ENCODE measurements around the gene KRTAP2-4.
"Not testable (repeated sequence)": the region's sequence is repeated elsewhere in the genome, so short reads cannot be mapped to it uniquely, and the experiment has no call there.

The KRTAP2-4 gene

DNA sequence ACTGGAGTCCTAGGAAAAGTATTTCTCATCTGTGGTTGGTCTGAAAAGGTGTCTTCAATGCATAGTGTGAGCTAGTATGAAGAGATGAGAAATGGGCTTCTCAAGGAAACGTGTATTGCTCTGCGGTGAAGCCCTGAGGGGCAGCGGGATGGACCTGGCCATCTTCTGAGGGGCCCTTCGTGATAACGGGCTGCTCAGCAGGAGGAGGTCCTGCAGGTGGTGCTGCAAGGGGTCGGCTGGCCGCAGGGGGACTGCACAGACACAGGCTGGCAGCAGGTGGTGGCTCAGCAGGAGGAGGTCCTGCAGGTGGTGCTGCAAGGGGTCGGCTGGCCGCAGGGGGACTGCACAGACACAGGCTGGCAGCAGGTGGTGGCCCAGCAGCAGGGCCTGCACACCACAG lies 11.1 kb downstream of the KRTAP2-4 start:
- H3K36me3 ChIP-seq (ENCODE audit: control insufficient read depth, insufficient read depth, low read length); H3K4me1 ChIP-seq (ENCODE audit: control insufficient read depth, insufficient read depth, low read length); H3K27ac ChIP-seq (ENCODE audit: low read depth, low read length); H3K9ac ChIP-seq (ENCODE audit: low read depth, low read length); H3K4me3 ChIP-seq (ENCODE audit: low read depth, low read length); H3K27me3 ChIP-seq (ENCODE audit: control insufficient read depth, insufficient read depth, low read length); H3K9me3 ChIP-seq (ENCODE audit: control insufficient read depth, insufficient read depth, low read length): not testable (repeated sequence)

GRCh38 chr17:41054025-41054424 lies 11.7 kb downstream of the KRTAP2-4 start:
- no peaks in the 10 kb centered on the region for H3K27me3 ChIP-seq (ENCODE audit: control insufficient read depth, insufficient read depth, low read length)
- H3K9me3 ChIP-seq (ENCODE audit: control insufficient read depth, insufficient read depth, low read length) = no peaks in the 10 kb centered on the region
- H3K9ac ChIP-seq (ENCODE audit: low read depth, low read length) = no peak overlapping the region
- no peak overlapping the region for H3K4me3 ChIP-seq (ENCODE audit: low read depth, low read length)
- no peaks in the 10 kb centered on the region for H3K36me3 ChIP-seq (ENCODE audit: control insufficient read depth, insufficient read depth, low read length)
- no peaks in the 10 kb centered on the region for H3K4me1 ChIP-seq (ENCODE audit: control insufficient read depth, insufficient read depth, low read length)
- H3K27ac ChIP-seq (ENCODE audit: low read depth, low read length) = no peak overlapping the region

DNA sequence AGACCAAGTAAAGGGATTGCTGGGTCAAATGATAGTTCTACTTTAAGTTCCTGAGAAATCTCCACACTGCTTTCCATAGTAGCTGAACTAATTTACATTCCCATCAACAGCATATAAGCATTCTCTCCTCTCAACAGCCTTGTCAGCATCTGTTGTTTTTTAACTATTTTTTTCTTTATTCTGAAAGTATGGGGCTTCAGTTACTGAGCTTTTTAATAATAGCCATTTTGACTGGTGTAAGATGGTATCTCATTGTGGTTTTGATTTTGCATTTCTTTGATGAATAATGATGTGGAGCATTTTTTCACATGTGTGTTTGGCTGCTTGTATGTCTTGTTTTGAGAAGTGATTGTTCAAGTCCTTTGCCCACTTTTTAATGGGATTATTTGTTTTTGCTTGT lies 13.1 kb downstream of the KRTAP2-4 start:
- no peak overlapping the region for H3K9ac ChIP-seq (ENCODE audit: low read depth, low read length)
- 0 out of 2 replicates have a peak, but pooled peaks cover 5% of the 10 kb centered on the region for H3K4me1 ChIP-seq (ENCODE audit: control insufficient read depth, insufficient read depth, low read length)

DNA sequence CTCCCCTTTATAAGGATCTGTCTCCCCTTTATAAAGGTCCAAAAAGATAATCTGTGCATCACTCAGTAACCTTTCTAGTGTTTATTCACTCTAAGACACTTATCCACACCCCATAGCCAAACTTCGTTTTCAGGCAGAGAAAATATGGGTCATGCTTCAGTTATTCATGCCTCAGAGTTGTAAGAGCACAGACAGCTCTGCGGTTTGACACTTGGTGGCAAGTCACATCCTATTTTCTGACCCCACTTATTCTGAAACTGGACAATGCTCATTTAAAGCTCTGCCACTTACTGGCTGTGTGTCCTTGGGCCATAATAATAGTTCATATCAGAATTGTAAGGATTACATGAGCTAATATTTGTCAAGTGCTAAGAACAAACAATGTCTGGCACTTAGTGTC lies 16.6 kb downstream of the KRTAP2-4 start:
- Histone ChIP-seq H3K9ac (ENCODE audit: low read depth, low read length) (no peak overlapping the region), H3K4me1 (ENCODE audit: control insufficient read depth, insufficient read depth, low read length) (0 out of 2 replicates have a peak, but pooled peaks cover 5% of the 10 kb centered on the region), H3K9me3 (ENCODE audit: control insufficient read depth, insufficient read depth, low read length) (no peaks in the 10 kb centered on the region), H3K27ac (ENCODE audit: low read depth, low read length) (no peak overlapping the region), H3K36me3 (ENCODE audit: control insufficient read depth, insufficient read depth, low read length) (no peaks in the 10 kb centered on the region), H3K27me3 (ENCODE audit: control insufficient read depth, insufficient read depth, low read length) (no peaks in the 10 kb centered on the region), H3K4me3 (ENCODE audit: low read depth, low read length) (no peak overlapping the region)

More for the DNA sequence above, 13.1 kb downstream of the KRTAP2-4 start:
- no peak overlapping the region for H3K4me3 ChIP-seq (ENCODE audit: low read depth, low read length)
- no peaks in the 10 kb centered on the region for H3K27me3 ChIP-seq (ENCODE audit: control insufficient read depth, insufficient read depth, low read length)
- no peaks in the 10 kb centered on the region for H3K9me3 ChIP-seq (ENCODE audit: control insufficient read depth, insufficient read depth, low read length)
- no peak overlapping the region for H3K27ac ChIP-seq (ENCODE audit: low read depth, low read length)
- no peaks in the 10 kb centered on the region for H3K36me3 ChIP-seq (ENCODE audit: control insufficient read depth, insufficient read depth, low read length)

- H3K9me3 ChIP-seq (ENCODE audit: control insufficient read depth, insufficient read depth, low read length) = no peaks in the 10 kb centered on the region
- no peaks in the 10 kb centered on the region for H3K27me3 ChIP-seq (ENCODE audit: control insufficient read depth, insufficient read depth, low read length)
- 0 out of 2 replicates have a peak, but pooled peaks cover 5% of the 10 kb centered on the region for H3K4me1 ChIP-seq (ENCODE audit: control insufficient read depth, insufficient read depth, low read length)
- H3K36me3 ChIP-seq (ENCODE audit: control insufficient read depth, insufficient read depth, low read length) = no peaks in the 10 kb centered on the region
- H3K27ac ChIP-seq (ENCODE audit: low read depth, low read length) = no peak overlapping the region
- no peak overlapping the region for H3K4me3 ChIP-seq (ENCODE audit: low read depth, low read length)
- no peak overlapping the region for H3K9ac ChIP-seq (ENCODE audit: low read depth, low read length)
Measured at GRCh38 chr17:41048441-41048840, 17.2 kb downstream of the KRTAP2-4 start.

DNA sequence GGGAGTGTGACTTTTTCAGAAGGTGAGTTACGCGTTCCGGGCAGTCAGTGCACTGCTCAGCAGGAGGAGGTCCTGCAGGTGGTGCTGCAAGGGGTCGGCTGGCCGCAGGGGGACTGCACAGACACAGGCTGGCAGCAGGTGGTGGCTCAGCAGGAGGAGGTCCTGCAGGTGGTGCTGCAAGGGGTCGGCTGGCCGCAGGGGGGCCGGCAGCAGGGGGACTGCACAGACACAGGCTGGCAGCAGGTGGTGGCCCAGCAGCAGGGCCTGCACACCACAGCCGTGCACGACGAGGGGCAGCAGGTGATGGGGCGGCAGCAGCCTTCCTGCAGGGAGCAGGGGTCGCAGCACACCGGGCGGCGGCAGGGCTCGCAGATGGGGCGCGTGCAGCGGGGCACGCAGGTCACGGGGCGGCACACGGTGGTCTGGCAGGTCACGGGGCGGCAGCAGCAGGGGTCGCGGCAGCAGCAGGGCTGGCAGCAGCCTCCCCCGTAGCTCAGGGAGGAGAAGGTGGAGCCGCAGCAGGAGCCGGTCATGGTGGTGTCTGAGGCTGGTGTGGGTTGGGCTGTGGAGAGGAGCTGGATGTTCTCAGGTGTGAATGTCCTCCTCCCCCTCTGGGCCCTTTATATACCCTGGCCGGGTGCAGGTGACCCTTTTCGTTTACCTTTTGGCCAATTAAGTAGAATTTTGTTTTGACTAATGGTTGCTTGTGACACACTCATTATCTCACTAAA lies 18.8 kb downstream of the KRTAP2-4 start, which contains the start of gene KRTAP2-1:
TSS of gene KRTAP2-1 (minus strand) at position 582 of the 731 bp plus-strand sequence. CDS start at position 533, 49 bp downstream.
- not testable (repeated sequence) for H3K9ac ChIP-seq (ENCODE audit: low read depth, low read length); H3K4me3 ChIP-seq (ENCODE audit: low read depth, low read length); H3K4me1 ChIP-seq (ENCODE audit: control insufficient read depth, insufficient read depth, low read length); H3K27ac ChIP-seq (ENCODE audit: low read depth, low read length); H3K36me3 ChIP-seq (ENCODE audit: control insufficient read depth, insufficient read depth, low read length); H3K27me3 ChIP-seq (ENCODE audit: control insufficient read depth, insufficient read depth, low read length); H3K9me3 ChIP-seq (ENCODE audit: control insufficient read depth, insufficient read depth, low read length)

DNA sequence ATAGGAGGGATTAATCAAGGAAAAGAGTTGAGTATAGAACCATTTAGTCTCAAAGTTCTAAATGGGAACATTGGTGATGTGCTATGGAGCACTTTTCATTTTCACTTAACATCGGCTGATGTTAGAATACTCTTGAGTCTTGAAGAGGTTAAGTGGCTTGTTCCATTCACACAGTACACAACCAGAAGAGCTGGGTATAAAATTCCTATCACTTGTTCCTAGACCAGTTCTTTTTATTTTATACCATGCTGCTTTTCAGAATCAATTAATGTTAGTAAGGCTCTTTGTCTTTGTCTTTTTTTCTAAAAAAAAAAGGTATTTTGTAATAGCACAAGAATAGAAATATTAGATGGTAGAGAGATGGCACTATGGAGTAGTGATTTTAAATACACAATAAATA lies 22.7 kb downstream of the KRTAP2-4 start:
- Histone ChIP-seq H3K27me3 (ENCODE audit: control insufficient read depth, insufficient read depth, low read length) (no peaks in the 10 kb centered on the region), H3K27ac (ENCODE audit: low read depth, low read length) (no peak overlapping the region), H3K9me3 (ENCODE audit: control insufficient read depth, insufficient read depth, low read length) (no peaks in the 10 kb centered on the region), H3K36me3 (ENCODE audit: control insufficient read depth, insufficient read depth, low read length) (no peaks in the 10 kb centered on the region), H3K9ac (ENCODE audit: low read depth, low read length) (no peak overlapping the region), H3K4me3 (ENCODE audit: low read depth, low read length) (no peak overlapping the region), H3K4me1 (ENCODE audit: control insufficient read depth, insufficient read depth, low read length) (peaks cover 13% of the 10 kb centered on the region)

- H3K36me3 ChIP-seq (ENCODE audit: control insufficient read depth, insufficient read depth, low read length); H3K27me3 ChIP-seq (ENCODE audit: control insufficient read depth, insufficient read depth, low read length); H3K9me3 ChIP-seq (ENCODE audit: control insufficient read depth, insufficient read depth, low read length); H3K4me3 ChIP-seq (ENCODE audit: low read depth, low read length); H3K27ac ChIP-seq (ENCODE audit: low read depth, low read length); H3K9ac ChIP-seq (ENCODE audit: low read depth, low read length): not testable (repeated sequence)
- H3K4me1 ChIP-seq (ENCODE audit: control insufficient read depth, insufficient read depth, low read length) = peaks cover 24% of the 10 kb centered on the region
Measured at GRCh38 chr17:41040783-41041571, 24.7 kb downstream of the KRTAP2-4 start, which contains the start of gene KRTAP1-1. TSS of gene KRTAP1-1 (minus strand) at chr17:41041450. CDS start at chr17:41041397, 53 bp downstream.

GRCh38 chr17:41037853-41038350 lies 27.8 kb downstream of the KRTAP2-4 start:
- Histone ChIP-seq H3K4me1 (ENCODE audit: control insufficient read depth, insufficient read depth, low read length) (peaks cover 26% of the 10 kb centered on the region), H3K4me3 (ENCODE audit: low read depth, low read length) (no peak overlapping the region), H3K36me3 (ENCODE audit: control insufficient read depth, insufficient read depth, low read length) (no peaks in the 10 kb centered on the region), H3K9me3 (ENCODE audit: control insufficient read depth, insufficient read depth, low read length) (no peaks in the 10 kb centered on the region), H3K27ac (ENCODE audit: low read depth, low read length) (no peak overlapping the region), H3K27me3 (ENCODE audit: control insufficient read depth, insufficient read depth, low read length) (no peaks in the 10 kb centered on the region), H3K9ac (ENCODE audit: low read depth, low read length) (no peak overlapping the region)

DNA sequence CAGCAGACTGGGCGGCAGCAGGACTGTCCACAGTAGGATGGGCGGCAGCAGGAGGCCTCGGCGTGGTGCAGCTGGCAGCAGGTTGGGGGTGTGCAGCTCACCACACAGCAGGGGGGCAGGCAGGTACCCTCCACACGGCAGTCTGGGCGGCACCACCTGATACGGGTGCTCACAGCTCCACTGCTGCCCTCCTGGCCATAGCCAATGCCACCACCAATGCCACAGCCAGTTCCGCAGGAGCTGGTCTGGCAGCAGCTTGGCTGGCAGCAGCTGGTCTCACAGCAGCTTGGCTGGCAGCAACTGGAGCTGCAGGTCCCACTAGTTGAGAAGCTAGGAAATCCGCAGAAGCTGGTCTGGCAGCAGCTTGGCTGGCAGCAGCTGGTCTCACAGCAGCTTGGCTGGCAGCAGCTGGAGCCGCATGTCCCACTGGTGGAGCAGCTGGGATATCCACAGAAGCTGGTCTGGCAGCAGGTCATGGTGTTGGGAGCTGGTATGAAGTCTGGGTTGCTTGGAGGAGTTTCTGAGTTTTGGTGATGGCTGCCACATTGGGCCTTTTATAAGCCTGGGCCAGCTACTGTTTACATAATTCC lies 31.2 kb downstream of the KRTAP2-4 start, which contains the start of gene KRTAP1-3:
TSS of gene KRTAP1-3 (minus strand) at position 529 of the 590 bp plus-strand sequence. CDS start at position 476, 53 bp downstream.
- not testable (repeated sequence) for H3K27me3 ChIP-seq (ENCODE audit: control insufficient read depth, insufficient read depth, low read length); H3K9me3 ChIP-seq (ENCODE audit: control insufficient read depth, insufficient read depth, low read length); H3K27ac ChIP-seq (ENCODE audit: low read depth, low read length); H3K9ac ChIP-seq (ENCODE audit: low read depth, low read length); H3K4me3 ChIP-seq (ENCODE audit: low read depth, low read length); H3K36me3 ChIP-seq (ENCODE audit: control insufficient read depth, insufficient read depth, low read length)
- H3K4me1 ChIP-seq (ENCODE audit: control insufficient read depth, insufficient read depth, low read length) = peaks cover 26% of the 10 kb centered on the region
